Loucy (cell line): ENCODE results near the gene MACC1.

Experiments
- CTCF ChIP-seq: fragments of 200-600 bp; sonication (generic); conservative IDR thresholded peaks from 2 replicates; pipeline ENCODE4 v1.5.1; 2014; ENCODE audit warnings: mild to moderate bottlenecking, antibody characterized with exemption, low read length
- EZH2phosphoT487 ChIP-seq: fragments of 200-600 bp; IDR thresholded peaks from 2 replicates; pipeline ENCODE4 v1.6.1; 2018; ENCODE audit warnings: antibody characterized with exemption, mild to moderate bottlenecking, moderate library complexity, borderline replicate concordance

GRCh38 chr7:20113427-20114027 is 103.7 kb downstream of the MACC1 start:
- TF ChIP-seq CTCF (no peak), EZH2phosphoT487 (no peak)
